OCI-LY3 (cell line): Measurements from ENCODE around the gene GALNT18.

ENCODE experiments used
- H2AFZ ChIP-seq: fragments of 200-600, 300-600 bp; shearing (Covaris generic); 2 replicates; pipeline ENCODE4 v1.6.0; 2014; ENCODE audit warnings: antibody characterized with exemption, low read depth, low read length
- H3K27ac ChIP-seq: fragments of 200-600, 300-600 bp; sonication (generic); 2 replicates; pipeline ENCODE4 v1.5.1; 2014; ENCODE audit warnings: mild to moderate bottlenecking, low read length, moderate library complexity, mixed read lengths
- H3K27me3 ChIP-seq: fragments of 200-600, 300-600 bp; sonication (generic); 2 replicates; pipeline ENCODE4 v1.6.1; 2014; ENCODE audit warnings: low read depth, low read length, mixed read lengths
- H3K36me3 ChIP-seq: fragments of 200-600, 300-600 bp; sonication (generic); replicated peaks from 2 replicates; pipeline ENCODE3; 2014; ENCODE audit warnings: low read depth, low read length, mixed read lengths
- H3K4me1 ChIP-seq: fragments of 300-600, 200-600 bp; sonication (generic); 2 replicates; pipeline ENCODE4 v1.6.1; 2014; ENCODE audit warnings: low read length, mixed read lengths
- H3K4me2 ChIP-seq: fragments of 200-600, 300-600 bp; sonication (generic); 2 replicates; pipeline ENCODE4 v1.6.1; 2014; ENCODE audit warnings: low read length, mixed read lengths
- H3K4me3 ChIP-seq: fragments of 300-600, 200-600 bp; sonication (generic); 2 replicates; pipeline ENCODE4 v1.5.1; 2014; ENCODE audit warnings: antibody characterized with exemption, mild to moderate bottlenecking, low read length, moderate library complexity
- H3K79me2 ChIP-seq: fragments of 300-600, 200-600 bp; shearing (Covaris generic); 2 replicates; pipeline ENCODE4 v1.6.1; 2014; ENCODE audit warnings: mild to moderate bottlenecking, low read length, mixed read lengths
- H3K9ac ChIP-seq: fragments of 300-600, 200-600 bp; shearing (Covaris generic); 2 replicates; pipeline ENCODE4 v1.6.0; 2014; ENCODE audit warnings: mild to moderate bottlenecking, low read length, moderate library complexity
- H3K9me3 ChIP-seq: fragments of 200-600, 300-600 bp; shearing (Covaris generic); 2 replicates; pipeline ENCODE4 v1.6.1; 2014; ENCODE audit warnings: low read length, mixed read lengths; ENCODE audit not compliant: insufficient read depth
- H4K20me1 ChIP-seq: fragments of 200-600, 300-600 bp; sonication (generic); 2 replicates; pipeline ENCODE4 v1.6.1; 2016; ENCODE audit warnings: low read length, mixed read lengths; ENCODE audit not compliant: insufficient read depth
- EZH2phosphoT487 ChIP-seq: fragments of 200-600 bp; shearing (Covaris generic); IDR thresholded peaks from 2 replicates; pipeline ENCODE4 v1.6.1; 2018; ENCODE audit warnings: antibody characterized with exemption, mixed run types, low read depth
- TF ChIP-seq, protein P1 (sequence below): fragments of 200-600, 300-600 bp; sonication (generic); IDR thresholded peaks from 2 replicates; pipeline ENCODE4 v1.5.1; 2014; ENCODE audit warnings: antibody characterized with exemption, low read length, low read depth

Gene GALNT18

DNA sequence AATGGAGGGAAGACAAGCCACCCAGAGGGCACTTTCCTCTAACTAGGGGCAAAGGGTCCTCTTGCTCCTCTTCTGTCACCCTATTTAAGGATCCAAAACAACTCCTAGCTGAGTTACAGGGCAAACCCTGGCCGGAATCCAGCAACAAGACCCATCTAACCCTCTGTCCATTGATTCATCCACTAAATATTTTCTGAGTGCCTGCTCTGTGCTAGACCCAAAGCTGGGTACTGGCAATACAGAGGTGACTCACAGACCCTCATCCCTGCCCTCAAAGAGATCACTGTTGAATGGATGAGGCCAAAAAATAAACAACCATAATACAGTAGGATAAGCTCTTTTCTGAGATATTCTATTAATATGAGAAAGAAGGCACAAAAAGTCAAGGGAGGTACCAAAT is 4.3 kb upstream of the GALNT18 start:
- H3K36me3 ChIP-seq, result no peaks in the 10 kb centered on the region
- H3K4me3 ChIP-seq, result no peak overlapping the region
- no peak overlapping the region for H3K4me2 ChIP-seq
- no peaks in the 10 kb centered on the region for H3K4me1 ChIP-seq
- H3K79me2 ChIP-seq, result no peaks in the 10 kb centered on the region
- peaks cover 41% of the 10 kb centered on the region for H3K27me3 ChIP-seq
- no peaks in the 10 kb centered on the region for H4K20me1 ChIP-seq
- no peak overlapping the region for H3K27ac ChIP-seq
- H2AFZ ChIP-seq, result no peak overlapping the region
- no peak overlapping the region for H3K9ac ChIP-seq
- TF ChIP-seq, protein P1, sequence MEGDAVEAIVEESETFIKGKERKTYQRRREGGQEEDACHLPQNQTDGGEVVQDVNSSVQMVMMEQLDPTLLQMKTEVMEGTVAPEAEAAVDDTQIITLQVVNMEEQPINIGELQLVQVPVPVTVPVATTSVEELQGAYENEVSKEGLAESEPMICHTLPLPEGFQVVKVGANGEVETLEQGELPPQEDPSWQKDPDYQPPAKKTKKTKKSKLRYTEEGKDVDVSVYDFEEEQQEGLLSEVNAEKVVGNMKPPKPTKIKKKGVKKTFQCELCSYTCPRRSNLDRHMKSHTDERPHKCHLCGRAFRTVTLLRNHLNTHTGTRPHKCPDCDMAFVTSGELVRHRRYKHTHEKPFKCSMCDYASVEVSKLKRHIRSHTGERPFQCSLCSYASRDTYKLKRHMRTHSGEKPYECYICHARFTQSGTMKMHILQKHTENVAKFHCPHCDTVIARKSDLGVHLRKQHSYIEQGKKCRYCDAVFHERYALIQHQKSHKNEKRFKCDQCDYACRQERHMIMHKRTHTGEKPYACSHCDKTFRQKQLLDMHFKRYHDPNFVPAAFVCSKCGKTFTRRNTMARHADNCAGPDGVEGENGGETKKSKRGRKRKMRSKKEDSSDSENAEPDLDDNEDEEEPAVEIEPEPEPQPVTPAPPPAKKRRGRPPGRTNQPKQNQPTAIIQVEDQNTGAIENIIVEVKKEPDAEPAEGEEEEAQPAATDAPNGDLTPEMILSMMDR, result no peak
- TF ChIP-seq EZH2phosphoT487, result no peak
- no peaks in the 10 kb centered on the region for H3K9me3 ChIP-seq

DNA sequence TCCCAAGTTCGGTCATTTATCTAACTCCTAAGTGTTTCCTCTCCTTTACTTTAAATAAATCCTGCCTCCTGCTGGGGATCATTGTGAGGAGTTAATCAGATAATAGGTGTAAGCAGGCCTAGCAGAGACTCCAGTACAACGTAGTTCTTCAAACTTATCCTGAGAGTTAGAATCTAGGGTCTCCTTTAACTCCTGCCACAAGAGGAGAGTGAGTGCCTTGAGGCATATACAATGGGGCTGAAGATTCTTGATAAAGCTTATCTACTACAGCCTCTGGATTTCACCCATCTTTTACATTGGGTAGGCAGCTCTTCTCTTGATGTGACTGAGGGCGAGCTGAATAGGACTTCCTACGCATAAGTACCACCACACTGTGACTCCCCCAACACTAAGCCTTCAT is 3.1 kb upstream of the GALNT18 start:
- peaks cover 37% of the 10 kb centered on the region for H3K27me3 ChIP-seq
- H3K36me3 ChIP-seq, result no peaks in the 10 kb centered on the region
- no peak overlapping the region for H3K4me3 ChIP-seq
- H3K27ac ChIP-seq, result no peak overlapping the region
- H3K4me2 ChIP-seq, result no peak overlapping the region
- no peaks in the 10 kb centered on the region for H3K79me2 ChIP-seq
- no peaks in the 10 kb centered on the region for H3K9me3 ChIP-seq
- TF ChIP-seq, protein P1, result no peak
- no peak for TF ChIP-seq EZH2phosphoT487
- no peaks in the 10 kb centered on the region for H3K4me1 ChIP-seq
- no peaks in the 10 kb centered on the region for H4K20me1 ChIP-seq
- no peak overlapping the region for H3K9ac ChIP-seq
- no peak overlapping the region for H2AFZ ChIP-seq

DNA sequence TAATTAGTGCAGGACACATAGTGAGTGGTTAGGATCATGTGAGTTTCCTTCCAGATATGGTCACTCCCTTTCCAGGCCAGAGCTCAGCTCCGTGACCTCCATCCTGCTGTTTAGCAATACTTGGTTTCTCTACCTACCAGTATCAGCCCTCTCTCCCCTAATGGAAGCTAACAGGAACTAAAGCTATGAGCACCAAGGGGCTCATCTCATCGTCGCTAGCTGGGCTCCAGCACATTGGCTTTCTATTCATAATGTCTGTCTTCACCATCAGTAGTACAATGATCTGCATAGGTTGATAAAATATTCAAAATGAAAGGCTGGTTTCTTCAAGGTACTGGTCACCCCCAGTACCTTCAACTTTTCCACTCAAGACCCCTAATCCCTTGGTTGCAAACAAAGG is 2.4 kb upstream of the GALNT18 start:
- no peak overlapping the region for H3K4me3 ChIP-seq
- peaks cover 31% of the 10 kb centered on the region for H3K27me3 ChIP-seq
- H4K20me1 ChIP-seq, result no peaks in the 10 kb centered on the region
- no peak overlapping the region for H3K9ac ChIP-seq
- no peak overlapping the region for H2AFZ ChIP-seq
- H3K4me2 ChIP-seq, result no peak overlapping the region
- no peak overlapping the region for H3K27ac ChIP-seq
- no peaks in the 10 kb centered on the region for H3K79me2 ChIP-seq
- no peaks in the 10 kb centered on the region for H3K36me3 ChIP-seq
- TF ChIP-seq, protein P1, result no peak
- no peak for TF ChIP-seq EZH2phosphoT487
- H3K4me1 ChIP-seq, result no peaks in the 10 kb centered on the region
- H3K9me3 ChIP-seq, result no peaks in the 10 kb centered on the region

DNA sequence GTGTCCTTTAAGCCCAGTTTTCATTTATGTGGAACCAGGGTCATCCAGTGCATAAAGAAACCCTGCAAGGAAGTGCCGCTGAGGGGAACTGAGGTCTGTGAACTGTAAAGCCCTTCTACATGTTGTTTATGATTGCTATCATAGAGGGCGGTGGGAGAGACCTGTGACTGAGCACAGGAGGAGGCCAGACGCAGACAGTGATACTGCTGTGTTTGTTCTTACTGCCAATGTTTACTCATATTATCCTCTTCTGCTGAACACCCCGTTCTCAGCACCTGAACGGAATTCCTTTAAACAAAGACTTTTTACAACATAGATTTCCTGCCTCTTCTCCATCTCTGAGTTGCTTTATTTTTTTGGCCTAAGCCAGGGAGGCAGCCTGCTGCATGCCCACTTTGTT is 967 bp upstream of the GALNT18 start:
- peaks cover 27% of the 10 kb centered on the region for H3K27me3 ChIP-seq
- H3K79me2 ChIP-seq, result no peaks in the 10 kb centered on the region
- H3K4me2 ChIP-seq, result no peak overlapping the region
- H3K4me3 ChIP-seq, result no peak overlapping the region
- H3K9me3 ChIP-seq, result no peaks in the 10 kb centered on the region
- no peaks in the 10 kb centered on the region for H3K4me1 ChIP-seq
- no peak overlapping the region for H3K9ac ChIP-seq
- H3K36me3 ChIP-seq, result no peaks in the 10 kb centered on the region
- H4K20me1 ChIP-seq, result no peaks in the 10 kb centered on the region
- H3K27ac ChIP-seq, result no peak overlapping the region
- TF ChIP-seq, protein P1, result no peak
- no peak for TF ChIP-seq EZH2phosphoT487
- no peak overlapping the region for H2AFZ ChIP-seq
